HG03442 (cell line): ENCODE measurements around the gene SUSD2.
"Not testable (repeated sequence)": the region's sequence is repeated elsewhere in the genome, so short reads cannot be mapped to it uniquely, and the experiment has no call there.

Experiments used
- ATAC-seq: cut with Tn5 transposase; IDR thresholded peaks from one replicate; pipeline ENCODE4 v1.9.1; 2021; ENCODE audit warnings: mild to moderate bottlenecking, moderate library complexity; ENCODE audit not compliant: unreplicated experiment

SUSD2 gene

GRCh38 chr22:24176040-24176439 lies 5.2 kb upstream of the SUSD2 start:
- ATAC-seq = no peak

- no peak for ATAC-seq
These were observed 4.7 kb upstream of the SUSD2 start for GRCh38 chr22:24176630-24177029.

- no peak for ATAC-seq
These were observed 4.2 kb upstream of the SUSD2 start for GRCh38 chr22:24177045-24177444.

- ATAC-seq = no peak
These were observed 3.8 kb upstream of the SUSD2 start for GRCh38 chr22:24177456-24177855.

GRCh38 chr22:24178021-24178431 lies 3.3 kb upstream of the SUSD2 start:
- ATAC-seq = no peak

GRCh38 chr22:24178502-24179440 lies 2.5 kb upstream of the SUSD2 start:
- no peak for ATAC-seq

- ATAC-seq = no peak
These were observed 1.6 kb upstream of the SUSD2 start for GRCh38 chr22:24179478-24180210.

- ATAC-seq = no peak
These were observed 785 bp upstream of the SUSD2 start for GRCh38 chr22:24180316-24181087.

GRCh38 chr22:24181996-24182899 lies 961 bp downstream of the SUSD2 start:
- no peak for ATAC-seq

- ATAC-seq = not testable (repeated sequence)
These were observed 1.6 kb downstream of the SUSD2 start for GRCh38 chr22:24182900-24183246.

GRCh38 chr22:24183321-24184031 lies 2.2 kb downstream of the SUSD2 start:
- no peak for ATAC-seq

GRCh38 chr22:24184057-24184798 lies 2.9 kb downstream of the SUSD2 start:
- ATAC-seq = no peak

- ATAC-seq = no peak
These were observed 3.8 kb downstream of the SUSD2 start for GRCh38 chr22:24185001-24185500.

GRCh38 chr22:24185501-24186351 lies 4.4 kb downstream of the SUSD2 start:
- ATAC-seq = no peak

GRCh38 chr22:24186352-24186740 lies 5.1 kb downstream of the SUSD2 start:
- ATAC-seq = no peak

GRCh38 chr22:24186892-24187670 lies 5.8 kb downstream of the SUSD2 start:
- ATAC-seq = no peak
